Measurements from ENCODE around the gene PRKAG2.
"Not testable (repeated sequence)": the region's sequence is repeated elsewhere in the genome, so short reads cannot be mapped to it uniquely, and the experiment has no call there.

The PRKAG2 gene

GRCh38 chr7:151876899-151877777 is at the start of gene PRKAG2:
Gene PRKAG2 (minus strand): TSS chr7:151877115. CDS start chr7:151876620, 495 bp downstream.
- Histone ChIP-seq H3K27ac (peak within 1 kb of the TSS; percentile 56 to 94 (median 82)), H3K4me3 (peak within 1 kb of the TSS; percentile 54 to 87 (median 72))

GRCh38 chr7:151926336-151926712 is 49.4 kb upstream of the PRKAG2 start:
- no peak overlapping the region for H3K4me3 ChIP-seq
- H3K27ac ChIP-seq, result peak overlapping the region in 2 of 21 experiments; percentile 11 to 16

GRCh38 chr7:151925446-151926335 is 48.8 kb upstream of the PRKAG2 start:
- Histone ChIP-seq H3K27ac (peak overlapping the region in 7 of 21 experiments; percentile 3 to 75 (median 16)), H3K4me3 (no peak overlapping the region)

- Histone ChIP-seq H3K27ac (peak overlapping the region in 4 of 21 experiments; percentile 54 to 75 (median 58)), H3K4me3 (no peak overlapping the region)
These were observed 47.6 kb upstream of the PRKAG2 start for GRCh38 chr7:151924508-151924907.

DNA sequence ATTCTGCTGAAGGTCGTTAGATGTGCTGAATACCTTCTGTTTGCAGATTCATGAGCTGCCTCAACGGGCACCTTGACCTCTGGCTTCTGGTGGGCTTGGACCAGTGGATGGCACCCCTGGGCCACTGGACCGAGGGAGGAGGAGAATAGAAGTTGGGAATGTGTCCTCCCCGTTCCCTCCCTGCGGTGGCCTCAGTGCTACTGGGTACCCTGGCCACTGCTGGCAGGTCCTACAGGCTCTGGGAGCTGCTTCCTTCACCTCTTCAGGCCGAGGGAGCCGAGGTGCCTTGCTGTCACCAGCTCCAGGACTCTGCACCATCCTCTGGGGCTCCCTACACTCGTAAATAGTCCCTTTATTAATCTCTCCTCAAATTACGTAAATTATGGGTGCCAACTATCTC is 47.1 kb upstream of the PRKAG2 start:
- Histone ChIP-seq H3K4me3 (no peak overlapping the region), H3K27ac (peak overlapping the region in 11 of 21 experiments; percentile 23 to 75 (median 54))

GRCh38 chr7:151923097-151923876 is 46.4 kb upstream of the PRKAG2 start:
- Histone ChIP-seq H3K4me3 (no peak overlapping the region), H3K27ac (peak overlapping the region in 11 of 21 experiments; percentile 15 to 75 (median 35))

- H3K27ac ChIP-seq, result no peak overlapping the region
These were observed 44.5 kb upstream of the PRKAG2 start for GRCh38 chr7:151921451-151921850.

GRCh38 chr7:151920488-151920887 is 43.6 kb upstream of the PRKAG2 start:
- Histone ChIP-seq H3K4me3 (no peak overlapping the region), H3K27ac (no peak overlapping the region)

More at GRCh38 chr7:151921451-151921850, 44.5 kb upstream of the PRKAG2 start:
- no peak overlapping the region for H3K4me3 ChIP-seq

GRCh38 chr7:151919595-151919994 is 42.7 kb upstream of the PRKAG2 start:
- H3K27ac ChIP-seq, result no peak overlapping the region
- H3K4me3 ChIP-seq, result no peak overlapping the region

GRCh38 chr7:151918510-151918843 is 41.6 kb upstream of the PRKAG2 start:
- Histone ChIP-seq H3K4me3 (no peak overlapping the region), H3K27ac (peak overlapping the region in 2 of 21 experiments; percentile 38 to 42)

- Histone ChIP-seq H3K4me3 (no peak overlapping the region), H3K27ac (peak overlapping the region in 4 of 21 experiments; percentile 32 to 49 (median 40))
These were observed 41.0 kb upstream of the PRKAG2 start for GRCh38 chr7:151917791-151918509.

- H3K27ac ChIP-seq, result no peak overlapping the region
- no peak overlapping the region for H3K4me3 ChIP-seq
These were observed 37.1 kb upstream of the PRKAG2 start for GRCh38 chr7:151914051-151914450.

GRCh38 chr7:151910655-151911054 is 33.7 kb upstream of the PRKAG2 start:
- not testable (repeated sequence) for H3K4me3 ChIP-seq

GRCh38 chr7:151907115-151907514 is 30.2 kb upstream of the PRKAG2 start:
- H3K27ac ChIP-seq, result not testable (repeated sequence)

More at GRCh38 chr7:151910655-151911054, 33.7 kb upstream of the PRKAG2 start:
- not testable (repeated sequence) for H3K27ac ChIP-seq

GRCh38 chr7:151905766-151906165 is 28.9 kb upstream of the PRKAG2 start:
- no peak overlapping the region for H3K4me3 ChIP-seq

More at GRCh38 chr7:151907115-151907514, 30.2 kb upstream of the PRKAG2 start:
- H3K4me3 ChIP-seq, result not testable (repeated sequence)

GRCh38 chr7:151905353-151905752 is 28.4 kb upstream of the PRKAG2 start:
- Histone ChIP-seq H3K4me3 (no peak overlapping the region), H3K27ac (no peak overlapping the region)

More at GRCh38 chr7:151905766-151906165, 28.9 kb upstream of the PRKAG2 start:
- H3K27ac ChIP-seq, result no peak overlapping the region

- H3K4me3 ChIP-seq, result no peak overlapping the region
These were observed 27.4 kb upstream of the PRKAG2 start for GRCh38 chr7:151904270-151904669.

DNA sequence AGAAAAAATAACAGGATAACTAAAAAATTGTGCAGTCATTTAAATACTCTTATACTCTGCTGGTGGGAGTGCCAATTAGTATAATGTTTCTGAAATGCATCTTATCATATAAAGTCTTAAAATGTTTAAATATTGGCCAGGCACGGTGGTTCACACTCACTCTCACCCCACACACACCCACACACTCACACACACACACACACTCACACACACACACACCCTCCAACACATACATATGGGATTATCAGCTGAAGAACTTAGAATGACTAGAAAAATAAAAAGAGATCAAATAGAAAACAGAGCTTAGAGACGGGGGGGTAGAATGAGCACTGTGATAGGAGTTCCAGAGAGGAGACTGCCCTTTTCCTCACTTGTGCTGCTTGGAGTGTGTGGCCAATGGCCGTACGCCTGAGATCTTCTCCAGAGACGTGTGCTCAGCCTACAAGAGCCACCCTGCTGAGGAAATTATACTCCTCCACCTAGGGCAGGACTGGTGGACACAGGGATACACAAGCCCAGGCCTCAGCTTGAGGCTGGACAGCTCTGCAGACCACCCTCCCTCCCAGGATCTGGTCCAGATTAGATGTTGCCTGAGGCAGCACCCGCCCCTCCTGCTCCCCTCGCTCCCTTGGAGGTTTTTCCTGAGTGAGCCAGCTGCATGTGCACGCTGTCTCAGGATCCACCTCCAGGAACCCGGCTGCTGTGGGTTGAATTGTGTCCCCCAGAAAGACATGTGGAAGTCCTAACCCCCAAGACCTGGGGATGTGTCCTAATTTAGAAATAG is 26.5 kb upstream of the PRKAG2 start:
- no peak overlapping the region for H3K4me3 ChIP-seq
- no peak overlapping the region for H3K27ac ChIP-seq

More at GRCh38 chr7:151904270-151904669, 27.4 kb upstream of the PRKAG2 start:
- H3K27ac ChIP-seq, result no peak overlapping the region

Data from skin epidermis (tissue), 12 donors.